Dermis microvascular lymphatic vessel endothelial cell (primary cell): ENCODE data around the gene PITX1. TPM values are rescaled to one million over a fixed set of nuclear protein-coding genes. Genes with fewer than 3 reads are reported as not detected.
"Not testable (repeated sequence)": the region's sequence is repeated elsewhere in the genome, so short reads cannot be mapped to it uniquely, and the experiment has no call there.

Source experiments
- DNase-seq, 2 donors: peaks; one replicate each; pipeline versions ENCODE4 v3.0.0 to v3.0.0-alpha.2; 2010; ENCODE audit warnings: low read depth in 2 of 2
- total RNA-seq: library from RNA; depleted of rRNA; stranded (reverse); fragments of >200 nt; gene quantifications from 2 replicates; pipeline ENCODE4 v1.2.1, GENCODE V29; 2014

Gene PITX1
- total RNA-seq = under 0.01 TPM in 1 of 2 replicates, not detected in the other

DNA sequence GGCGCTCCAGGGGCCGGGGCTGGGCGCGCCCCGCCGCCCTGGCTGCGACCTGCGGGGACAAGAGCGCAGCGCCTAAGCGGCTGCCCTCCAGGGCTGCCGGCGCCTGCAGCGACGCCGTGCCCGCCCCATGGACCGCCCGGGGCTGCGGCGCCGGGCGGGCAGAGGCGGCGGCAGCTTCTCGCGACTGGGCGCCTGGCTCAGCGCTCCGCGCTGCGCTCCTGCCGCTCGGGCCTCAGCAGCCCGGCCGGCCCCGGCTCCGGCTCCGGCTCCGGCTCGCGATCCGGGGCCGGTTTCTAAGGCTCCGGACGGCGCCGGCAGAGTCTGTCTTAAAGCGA, at the start of gene PITX1:
Gene PITX1 (minus strand): TSS at position 328 of the 335 bp plus-strand sequence. CDS start 347 bp downstream, outside the sequence.
- peak in 1 of 2 donors; percentile 11 for DNase-seq

DNA sequence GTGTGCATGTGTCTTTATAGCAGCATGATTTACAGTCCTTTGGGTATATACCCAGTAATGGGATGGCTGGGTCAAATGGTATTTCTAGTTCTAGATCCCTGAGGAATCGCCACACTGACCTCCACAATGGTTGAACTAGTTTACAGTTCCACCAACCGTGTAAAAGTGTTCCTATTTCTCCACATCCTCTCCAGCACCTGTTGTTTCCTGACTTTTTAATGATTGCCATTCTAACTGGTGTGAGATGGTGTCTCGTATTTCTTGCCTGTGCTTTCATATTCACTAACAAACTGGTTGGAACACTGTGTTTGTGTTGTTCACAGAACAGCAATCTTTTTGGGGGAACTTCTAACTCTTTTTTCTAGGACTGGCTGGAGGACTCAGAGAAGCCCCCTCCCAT, 49.3 kb upstream of the PITX1 start:
- DNase-seq = not testable (repeated sequence)

DNA sequence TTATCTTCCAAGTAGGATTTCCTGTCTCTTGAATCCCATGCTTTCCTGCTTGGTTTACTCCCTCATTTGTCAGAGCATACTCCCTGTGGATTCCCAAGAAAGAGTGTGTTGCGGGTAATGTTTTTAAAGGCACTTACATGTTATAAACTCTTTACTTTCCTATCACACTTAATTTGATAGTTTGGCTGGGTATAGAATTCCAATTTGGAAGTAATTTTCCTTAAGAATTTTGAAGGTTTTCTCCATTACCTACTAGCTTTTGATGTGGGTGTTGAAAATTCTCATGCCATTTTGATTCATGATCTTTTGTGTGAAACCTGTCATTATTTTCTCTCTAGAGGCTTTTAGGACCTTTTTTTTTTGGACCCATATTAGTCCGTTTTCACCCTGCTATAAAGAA, 47.2 kb upstream of the PITX1 start:
- DNase-seq = no peak

DNA sequence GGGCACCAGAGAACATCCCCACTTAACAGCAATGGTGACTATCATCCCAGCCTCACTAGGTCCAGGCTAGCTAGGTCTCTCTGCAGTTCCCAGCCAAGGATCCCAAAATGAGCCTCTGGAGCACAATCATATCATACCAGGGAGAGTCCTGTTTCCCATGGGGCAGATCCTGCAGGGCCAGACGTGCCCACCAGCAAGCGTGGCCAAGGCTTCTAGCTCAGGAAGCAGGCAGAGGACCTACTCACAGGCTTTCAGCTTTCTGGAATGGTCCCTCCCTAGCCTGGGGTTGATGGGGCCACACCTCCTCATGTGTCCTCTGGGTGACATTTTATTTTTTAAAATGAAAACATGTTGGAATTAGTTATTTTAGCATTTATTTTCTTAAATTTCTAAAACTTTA, 45.7 kb upstream of the PITX1 start:
- no peak for DNase-seq

DNA sequence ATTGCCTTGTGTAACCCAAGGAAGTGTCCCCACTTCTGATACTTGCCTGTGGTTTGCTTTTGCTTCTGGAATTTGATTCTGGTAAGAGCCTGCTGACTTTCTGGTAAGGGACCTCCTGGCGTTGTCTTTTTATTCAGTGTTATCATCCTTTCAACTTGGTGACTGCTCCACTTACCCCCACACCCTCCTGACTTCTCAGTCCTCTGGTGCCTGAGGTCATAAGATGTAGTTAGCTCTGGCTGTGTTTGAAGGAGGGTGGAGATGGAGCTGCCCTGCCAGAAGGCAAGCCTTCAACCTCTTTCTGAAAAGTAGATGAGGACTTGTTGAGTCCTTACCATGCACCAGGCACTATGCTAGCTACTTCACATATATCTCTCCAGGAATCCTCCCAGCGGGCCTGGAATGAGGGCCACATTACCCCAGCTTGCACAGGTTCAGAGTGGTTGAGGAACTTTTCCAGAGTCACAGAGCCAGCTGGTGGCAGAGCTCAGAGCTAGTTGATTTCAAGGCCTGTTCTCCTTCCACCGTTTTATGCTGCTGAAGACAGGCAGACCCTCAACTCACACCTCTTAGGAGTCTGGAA, 45.2 kb upstream of the PITX1 start:
- DNase-seq = no peak

DNA sequence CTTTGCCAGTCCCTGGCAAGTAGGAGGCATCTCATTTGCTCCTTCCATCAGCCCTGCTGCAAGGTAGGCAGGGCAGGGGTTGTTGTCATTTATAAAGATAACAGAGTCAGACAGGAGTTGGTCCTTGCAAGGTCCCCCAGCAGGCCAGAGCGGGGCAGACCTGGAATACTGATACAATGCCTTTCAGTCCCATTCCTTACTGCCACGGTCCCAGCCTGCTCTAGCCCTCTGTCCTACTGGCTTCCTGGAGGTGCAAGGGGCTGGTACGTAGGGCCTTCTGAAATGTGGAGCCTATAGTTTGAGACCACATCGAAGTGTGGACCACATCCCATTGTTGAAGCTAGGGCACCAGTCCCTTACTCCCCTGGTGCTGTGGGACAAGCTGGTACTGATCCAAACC, 42.8 kb upstream of the PITX1 start:
- no peak for DNase-seq

DNA sequence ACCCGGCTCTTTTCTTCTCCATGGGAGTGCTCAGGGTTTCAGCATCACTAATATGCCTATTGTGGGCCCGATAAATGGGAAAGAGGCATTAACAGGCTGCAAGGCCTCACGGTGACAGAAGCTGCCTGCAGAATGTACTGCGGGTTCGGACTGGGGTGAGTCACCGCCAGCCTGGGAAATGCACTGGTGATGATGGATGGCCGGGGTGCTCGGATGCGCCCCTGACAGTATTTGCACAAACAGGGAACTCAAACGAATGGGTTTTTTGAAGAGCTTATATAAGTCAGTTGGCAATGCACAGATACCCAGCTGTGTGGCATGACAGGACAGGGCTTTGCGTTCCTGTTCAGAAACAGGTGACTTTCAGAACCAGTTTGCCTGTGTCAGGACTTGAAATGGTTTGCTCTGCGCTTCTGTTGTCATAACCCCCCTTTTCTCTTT, 42.0 kb upstream of the PITX1 start:
- no peak for DNase-seq

DNA sequence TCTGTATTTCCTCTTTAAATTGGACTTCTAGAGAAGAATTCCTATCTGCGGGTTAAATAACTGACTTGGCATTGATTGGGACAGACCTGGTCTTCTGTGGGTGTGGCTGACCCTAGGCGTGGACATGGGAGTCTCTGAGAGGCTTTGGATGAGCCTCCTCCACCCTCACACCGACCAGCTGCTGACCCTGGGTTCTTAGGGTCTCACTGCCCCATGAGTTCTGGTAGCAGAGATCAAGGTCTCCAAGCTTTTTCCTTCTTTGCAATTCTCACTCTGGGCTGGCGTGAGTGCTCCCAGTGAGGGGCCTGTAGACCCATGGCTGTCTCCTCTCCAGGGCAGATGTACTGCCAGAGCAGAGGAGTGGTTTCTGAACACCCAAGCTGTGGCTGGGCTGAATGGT, 41.6 kb upstream of the PITX1 start:
- DNase-seq = no peak

DNA sequence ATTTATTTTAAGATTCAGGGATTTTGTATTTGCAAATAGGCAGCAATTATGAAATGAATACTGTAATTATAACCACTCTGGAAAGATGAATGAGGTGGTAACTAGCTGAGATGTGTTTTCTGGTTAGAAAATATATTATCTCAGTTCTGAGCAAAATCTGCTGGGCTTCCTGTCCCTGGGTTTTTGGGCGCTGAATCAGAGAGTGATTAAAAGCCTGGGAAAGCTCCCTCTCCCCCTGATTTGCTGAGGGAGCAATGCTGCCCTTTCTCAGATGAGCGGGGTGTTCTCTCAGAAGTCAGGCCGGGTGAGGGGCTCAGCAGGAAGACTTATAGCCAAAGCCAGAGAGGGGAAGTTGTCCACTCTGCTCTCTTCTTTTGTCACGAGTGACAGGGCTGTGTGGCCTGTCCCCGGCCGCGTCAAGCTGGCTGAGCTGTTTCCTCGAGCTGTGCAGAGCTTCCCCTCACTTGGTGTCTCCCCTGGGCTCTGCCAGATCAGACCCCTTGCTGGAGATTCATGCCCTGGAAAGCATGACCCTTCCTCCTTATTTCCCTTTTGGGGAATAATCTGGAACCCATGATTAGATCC, 39.8 kb upstream of the PITX1 start:
- DNase-seq = no peak

DNA sequence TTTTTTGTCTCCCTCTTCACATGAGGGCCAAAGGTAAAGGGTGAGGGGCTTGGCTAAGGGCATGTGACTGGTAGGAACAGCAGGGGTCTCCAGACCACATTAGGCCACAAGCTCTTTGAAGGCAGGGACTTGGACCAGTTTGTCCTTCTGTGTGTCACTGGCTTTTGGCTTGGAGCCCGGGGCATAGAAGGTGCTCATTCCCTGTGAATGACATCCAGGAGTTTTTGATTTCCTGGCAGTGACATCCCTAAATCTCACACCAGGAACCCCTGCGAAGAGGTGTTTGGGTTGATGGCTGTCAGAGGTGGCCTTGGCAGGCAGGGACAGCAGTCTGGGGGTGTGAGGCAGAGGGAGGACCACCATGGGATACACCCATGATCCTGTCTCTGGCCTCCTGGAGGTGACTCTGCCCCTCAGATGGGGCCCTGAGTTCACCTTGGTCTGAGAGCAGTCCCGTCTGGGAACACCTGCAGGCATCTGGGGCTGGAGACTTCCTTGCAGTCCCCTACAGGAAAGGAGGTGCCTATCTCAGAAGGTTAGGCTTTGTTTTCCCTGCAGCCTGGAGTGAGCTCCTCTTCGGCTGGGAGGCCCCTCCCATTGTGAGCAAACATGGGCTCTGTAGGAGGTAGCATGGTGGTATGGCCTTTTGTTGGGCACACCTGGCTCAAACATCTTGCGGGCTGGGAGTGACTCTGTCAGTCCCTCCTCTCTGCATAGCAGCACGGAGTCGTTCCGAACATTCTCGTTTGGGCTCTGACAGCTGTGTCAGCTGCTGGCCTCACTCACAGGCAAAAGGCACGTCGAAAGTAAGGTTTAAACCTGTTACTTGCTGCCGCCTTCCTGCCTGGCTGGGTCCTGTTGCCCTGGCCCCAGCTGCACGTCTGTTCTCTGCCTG, 38.6 kb upstream of the PITX1 start:
- DNase-seq = no peak

DNA sequence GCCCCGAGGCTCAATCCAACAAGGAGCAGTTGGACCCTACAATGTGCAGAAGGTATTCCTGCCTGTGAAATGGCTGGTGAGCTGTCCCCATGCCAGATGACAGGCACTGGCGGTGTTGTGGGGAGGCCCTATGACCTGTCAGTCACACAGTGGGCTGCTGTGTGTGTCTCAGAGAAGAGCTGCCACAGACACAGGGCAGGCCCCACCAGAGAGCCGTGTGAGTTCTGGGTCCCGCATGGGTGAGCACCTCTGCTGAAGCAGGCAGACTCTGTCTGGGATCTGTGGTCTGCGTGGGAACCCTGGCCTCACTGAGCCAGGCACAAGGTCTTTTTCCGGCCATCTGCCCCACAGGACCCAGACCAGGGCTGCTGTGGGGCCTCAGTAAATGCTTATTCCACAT, 37.3 kb upstream of the PITX1 start:
- DNase-seq = no peak

DNA sequence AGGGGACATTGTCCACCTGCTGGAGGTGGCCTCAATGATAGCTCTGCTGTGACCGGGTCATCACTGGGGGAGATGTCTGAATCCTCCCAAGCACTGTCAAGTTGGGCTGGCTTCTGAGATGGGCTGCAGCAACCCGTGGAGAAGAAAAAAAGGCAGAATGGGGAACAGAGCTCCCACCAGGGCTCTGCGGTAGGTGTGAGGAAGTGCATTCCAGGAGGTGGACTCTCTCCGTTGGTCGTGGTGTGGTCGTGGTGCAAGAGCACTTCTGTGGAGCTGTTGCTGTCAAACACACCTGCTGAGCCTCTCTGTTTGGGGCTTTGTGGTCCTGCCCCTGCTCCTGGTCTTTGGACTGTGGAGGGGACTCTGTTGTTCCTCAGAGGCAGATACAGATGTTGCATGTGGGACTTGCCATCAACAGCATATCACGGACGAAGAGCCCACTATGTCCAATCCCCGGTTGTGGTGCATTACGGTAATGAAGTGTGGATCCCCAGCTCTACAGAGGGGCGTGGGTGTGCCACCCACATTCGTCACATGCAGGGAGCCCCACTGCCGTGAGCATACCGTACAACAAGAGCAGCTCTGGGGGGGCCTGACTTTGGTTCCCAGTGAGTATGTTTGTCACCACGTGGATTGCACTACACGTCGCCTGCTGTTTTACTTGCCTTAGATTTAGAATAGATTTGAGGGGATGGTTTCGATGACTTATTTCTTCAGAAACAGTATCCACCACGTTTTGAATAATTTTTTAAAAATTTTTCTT, 36.0 kb upstream of the PITX1 start:
- no peak for DNase-seq

DNA sequence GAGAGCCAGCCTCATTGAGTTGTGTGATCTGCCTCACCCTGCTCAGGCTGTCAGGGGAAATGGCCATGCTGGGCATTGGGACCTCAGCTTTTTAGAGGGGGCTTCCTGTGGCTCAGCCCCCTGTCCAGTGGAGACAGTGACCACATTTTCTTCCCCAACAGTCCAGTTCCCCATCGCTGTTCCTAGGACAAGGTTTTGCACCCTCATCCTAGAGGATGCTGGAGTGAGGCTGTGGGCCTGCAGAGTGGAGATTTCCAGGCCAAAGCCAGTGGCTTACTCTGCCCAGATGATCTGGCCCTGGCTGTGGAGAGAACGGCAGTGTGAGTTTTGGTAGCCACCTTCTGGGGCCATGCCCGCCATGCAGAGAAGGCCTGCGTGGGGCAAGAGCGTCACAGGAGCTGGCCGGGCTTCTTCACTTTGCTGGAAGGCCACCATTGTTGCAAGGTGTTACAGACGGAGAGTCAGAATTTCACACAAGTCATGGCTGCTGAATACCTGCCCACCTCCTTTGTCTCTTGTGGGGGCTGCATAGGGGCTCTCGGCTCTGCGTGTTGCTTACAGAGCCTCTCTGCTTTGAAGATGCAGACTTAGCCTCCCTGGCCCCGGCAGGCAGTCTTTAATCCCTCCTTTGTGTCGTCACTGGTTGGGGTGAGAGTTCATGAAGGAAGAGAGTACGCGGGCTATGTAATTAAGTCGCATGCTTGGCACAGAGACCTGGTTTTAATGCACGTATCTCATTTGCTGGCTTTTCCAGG, 35.2 kb upstream of the PITX1 start:
- no peak for DNase-seq

DNA sequence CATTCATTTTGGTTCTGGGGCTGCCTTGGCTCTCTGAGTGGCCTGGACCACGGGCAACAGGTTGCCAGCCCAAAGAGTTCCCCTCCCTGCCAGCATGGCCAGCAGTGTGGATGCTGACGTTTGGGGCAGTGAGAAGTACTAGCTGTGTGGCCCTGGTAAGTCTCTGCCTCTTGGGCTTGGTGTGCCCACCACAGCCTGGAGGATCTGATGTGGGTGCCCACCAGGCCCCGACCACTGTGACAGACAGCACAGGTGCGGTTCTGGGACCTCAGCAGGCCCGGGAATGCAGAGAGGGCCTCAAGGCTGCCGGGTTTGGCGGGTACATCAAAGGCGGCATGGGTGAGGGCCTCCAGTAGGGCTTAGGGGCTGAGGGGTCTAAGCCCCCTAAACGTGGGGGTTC, 33.6 kb upstream of the PITX1 start:
- DNase-seq = no peak

DNA sequence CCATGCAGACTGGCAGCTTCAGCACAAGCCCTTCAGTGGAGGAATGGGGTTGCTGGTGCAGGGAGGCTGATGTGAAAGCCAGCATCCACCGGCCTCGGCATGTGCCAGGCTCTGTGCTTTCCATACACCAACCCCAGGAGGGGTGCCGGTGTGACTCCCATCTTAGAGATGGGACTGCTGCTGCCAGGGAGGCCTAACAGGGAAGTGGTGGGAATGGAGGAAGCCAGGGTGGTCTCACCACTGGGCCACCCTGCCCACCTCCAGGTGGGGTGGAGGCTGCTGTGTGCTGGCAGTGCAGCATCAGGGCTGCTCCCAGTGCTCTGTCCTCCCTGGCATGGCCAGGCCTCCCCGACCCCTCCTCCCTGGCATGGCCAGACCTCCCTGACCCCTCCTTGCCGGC, 32.8 kb upstream of the PITX1 start:
- DNase-seq = no peak

DNA sequence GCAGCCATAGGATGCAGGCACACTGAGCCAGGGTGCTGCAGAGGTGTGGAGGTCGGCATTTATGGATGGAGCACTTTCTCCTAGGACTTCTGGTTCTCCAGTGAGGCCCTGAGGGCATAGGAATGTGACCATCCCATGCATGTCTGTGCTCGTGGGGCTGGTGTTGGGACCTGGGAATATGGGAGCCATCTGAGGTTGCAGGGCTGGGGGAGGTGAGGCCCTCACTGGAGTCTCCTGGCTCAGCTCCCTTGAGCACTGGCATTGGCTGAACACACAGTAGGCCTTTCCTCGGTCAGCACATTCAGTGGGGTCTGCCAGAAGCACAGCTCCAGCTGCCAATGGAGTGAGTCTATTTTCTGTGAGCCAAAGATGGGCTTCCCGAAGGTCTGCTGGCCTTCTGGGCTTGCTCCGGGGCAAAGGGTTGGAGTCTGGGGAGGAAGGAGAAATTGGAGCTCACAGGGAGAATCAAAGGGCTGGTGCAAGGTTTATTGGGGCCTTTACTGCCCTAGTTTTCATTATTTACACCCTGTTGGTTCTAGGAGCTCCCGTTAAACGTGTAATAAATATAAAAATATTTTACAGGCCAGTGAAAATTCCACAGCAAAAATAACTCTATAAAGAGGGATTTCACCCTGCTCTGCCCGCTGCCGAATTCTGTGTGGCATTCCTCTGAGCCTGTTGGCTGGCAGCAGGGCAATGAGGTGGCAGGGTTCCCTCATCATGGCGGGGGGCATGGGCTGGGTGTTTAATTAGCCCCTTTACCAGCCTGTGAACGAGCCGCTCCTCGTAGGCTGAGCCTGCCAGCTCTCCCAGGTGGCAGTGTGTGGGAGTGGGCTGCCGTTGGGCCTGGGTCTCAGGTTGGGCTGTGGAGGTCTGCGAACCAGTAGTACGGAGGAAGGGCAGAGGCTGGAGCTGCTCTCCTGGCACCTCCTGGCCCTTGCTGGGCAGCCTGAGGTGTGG, 31.6 kb upstream of the PITX1 start:
- no peak for DNase-seq

DNA sequence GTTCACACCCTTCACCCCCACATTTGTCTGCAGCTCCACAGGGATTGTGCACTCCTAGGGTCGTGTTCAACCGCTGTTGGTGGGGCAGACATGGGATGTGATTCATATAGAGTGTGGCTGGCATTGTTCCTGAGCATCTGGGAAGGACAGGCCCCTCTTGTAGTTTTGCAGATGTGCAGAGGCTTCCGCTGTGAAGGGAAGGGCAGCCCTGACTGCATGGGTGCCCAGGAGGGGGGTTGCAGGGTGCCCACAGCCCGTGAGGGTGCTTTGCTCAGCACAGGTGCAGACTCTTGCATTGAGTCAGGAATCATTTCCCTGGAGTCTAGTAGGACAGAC, 30.2 kb upstream of the PITX1 start:
- DNase-seq = no peak

DNA sequence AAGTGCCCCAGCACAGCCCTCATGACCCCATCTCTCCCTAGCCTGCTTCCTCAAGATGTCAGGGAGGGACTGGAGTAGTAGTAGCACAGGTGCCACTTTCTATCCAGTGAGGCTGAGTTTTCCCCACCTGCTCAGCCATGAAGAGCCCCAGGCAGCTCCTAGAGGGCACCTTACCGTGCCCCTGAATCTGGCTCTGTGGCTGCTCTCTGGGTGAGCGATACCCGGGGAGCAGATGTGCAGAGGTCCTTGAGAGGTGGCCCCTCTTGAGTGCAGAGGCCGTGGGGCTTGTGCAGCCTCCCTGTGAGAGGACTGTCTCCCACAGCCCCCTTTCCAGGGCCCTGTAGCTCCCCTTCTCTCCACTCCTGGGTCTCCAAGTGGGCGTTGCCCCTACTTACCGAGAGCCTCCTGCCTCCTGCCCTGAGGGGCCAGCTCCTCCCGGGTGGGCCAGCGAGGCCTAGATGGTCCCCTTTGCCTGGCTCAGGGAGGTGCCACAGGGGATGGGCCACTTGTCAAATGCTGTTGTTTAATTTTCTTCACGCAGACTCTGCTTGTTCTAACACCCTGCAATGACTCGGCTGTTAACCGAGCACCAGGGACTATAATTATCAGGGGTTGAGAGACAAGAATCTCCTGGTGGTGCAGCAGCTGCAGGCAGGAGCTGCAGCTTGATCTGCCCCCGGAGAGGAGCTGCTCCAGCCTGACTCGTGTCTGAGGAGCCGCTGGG, 29.6 kb upstream of the PITX1 start:
- no peak for DNase-seq

DNA sequence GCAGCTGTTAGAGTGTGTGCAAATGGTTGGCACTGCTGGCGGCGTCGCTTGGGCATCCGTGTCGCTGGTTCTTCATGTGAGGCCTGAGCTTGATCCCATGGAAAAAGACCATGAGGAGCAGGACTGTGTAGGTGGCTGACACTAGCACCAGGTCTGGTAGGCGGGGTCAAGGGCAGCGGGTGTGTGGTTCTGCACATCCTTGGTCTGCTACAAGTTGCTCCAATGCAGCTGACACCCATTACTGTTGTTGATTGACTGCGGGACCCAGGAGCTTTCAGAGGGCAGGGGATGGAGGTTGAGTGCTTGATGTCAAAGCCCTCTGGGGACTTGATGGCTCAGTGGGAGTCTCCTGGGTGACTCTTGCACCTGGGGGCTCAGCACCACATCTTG, 29.0 kb upstream of the PITX1 start:
- no peak for DNase-seq
